ENCODE results near the gene LHX8.
"Not testable (repeated sequence)": the region's sequence is repeated elsewhere in the genome, so short reads cannot be mapped to it uniquely, and the experiment has no call there.

LHX8 gene

DNA sequence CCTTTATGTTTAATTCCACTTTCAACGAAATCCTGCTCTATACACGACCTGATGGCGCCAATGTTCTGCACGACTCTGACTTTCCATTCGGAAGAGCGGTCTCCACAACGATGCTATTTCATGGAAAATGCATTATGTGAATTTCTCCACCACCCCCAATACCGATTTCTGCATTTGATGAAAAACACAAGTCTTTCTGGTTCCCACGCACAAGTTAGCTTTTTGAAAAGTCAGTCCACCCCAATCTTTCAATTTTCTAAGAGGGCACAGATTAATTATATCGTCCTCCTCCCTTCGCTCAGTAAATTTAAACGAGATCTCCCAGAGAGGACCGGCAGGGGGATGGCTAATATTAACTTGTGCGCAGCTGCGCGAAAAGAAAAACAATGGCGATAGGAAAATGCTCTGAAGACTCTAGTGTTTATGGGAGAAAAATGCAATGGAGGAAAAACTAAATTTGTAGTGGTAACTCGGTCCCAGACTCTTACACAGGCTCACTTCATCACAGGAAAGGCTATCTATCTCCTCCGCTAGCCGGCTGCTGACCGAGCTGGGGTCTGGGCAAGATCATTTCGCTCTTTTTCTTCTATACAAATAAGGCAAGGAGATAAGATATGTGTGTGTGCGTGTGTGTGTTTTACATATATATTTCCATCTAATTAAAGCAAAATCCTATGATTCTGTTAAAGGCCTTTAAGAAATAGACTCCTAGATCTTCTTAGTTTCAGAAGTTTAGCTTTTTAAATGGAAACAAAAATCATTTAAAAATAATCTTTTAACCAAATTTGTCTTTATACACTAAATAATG is 1.2 kb upstream of the LHX8 start:
- no peak for DNase-seq (ENCODE audit: low read depth in 2 of 3, low spot score in 2 of 3)

DNA sequence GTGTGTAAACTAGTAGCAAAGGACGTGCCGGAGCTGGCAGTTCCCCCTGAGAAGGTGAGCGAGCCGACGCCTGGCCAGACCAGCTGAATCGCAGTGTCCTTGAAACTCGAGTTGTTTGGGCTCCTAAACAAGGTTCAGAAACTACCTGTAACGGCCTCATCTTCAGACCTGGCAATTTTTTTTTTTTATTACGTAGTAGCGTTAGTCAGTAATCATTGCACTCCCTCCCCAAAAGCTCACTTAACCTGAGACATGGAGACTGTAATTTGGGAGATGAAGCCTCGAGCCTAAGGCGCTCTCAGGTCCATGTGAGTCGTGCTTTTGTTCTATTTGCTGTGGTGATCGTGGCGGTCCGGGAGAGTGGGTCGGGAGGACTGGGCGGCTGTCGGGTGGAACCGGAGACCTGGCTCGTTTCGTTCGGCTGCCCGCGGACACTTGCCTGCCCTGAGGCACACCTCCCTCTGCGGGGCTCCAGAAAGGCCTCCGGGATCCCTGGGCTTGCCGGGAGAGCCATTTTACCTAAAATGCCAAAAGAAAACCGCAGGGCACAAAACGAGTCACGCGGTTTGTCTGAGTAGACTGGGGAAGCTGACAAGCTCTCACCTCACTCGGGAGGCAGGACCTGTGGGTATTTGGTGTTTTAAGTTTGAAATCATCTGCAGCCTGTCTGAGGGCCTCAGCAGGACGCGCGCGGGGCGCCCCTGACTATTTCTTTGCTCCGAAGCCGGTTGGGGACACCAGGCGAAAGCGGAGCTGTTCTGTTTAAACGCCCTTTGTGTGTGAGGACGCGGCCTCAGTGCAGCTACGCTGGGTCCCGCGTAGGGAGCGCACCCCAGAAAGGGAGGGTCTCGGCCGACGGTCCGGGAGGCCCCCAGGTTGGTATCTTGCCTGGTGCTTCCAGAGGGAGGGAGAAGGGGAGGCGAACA is 722 bp downstream of the LHX8 start:
- DNase-seq (ENCODE audit: low read depth in 2 of 3, low spot score in 2 of 3), result no peak

DNA sequence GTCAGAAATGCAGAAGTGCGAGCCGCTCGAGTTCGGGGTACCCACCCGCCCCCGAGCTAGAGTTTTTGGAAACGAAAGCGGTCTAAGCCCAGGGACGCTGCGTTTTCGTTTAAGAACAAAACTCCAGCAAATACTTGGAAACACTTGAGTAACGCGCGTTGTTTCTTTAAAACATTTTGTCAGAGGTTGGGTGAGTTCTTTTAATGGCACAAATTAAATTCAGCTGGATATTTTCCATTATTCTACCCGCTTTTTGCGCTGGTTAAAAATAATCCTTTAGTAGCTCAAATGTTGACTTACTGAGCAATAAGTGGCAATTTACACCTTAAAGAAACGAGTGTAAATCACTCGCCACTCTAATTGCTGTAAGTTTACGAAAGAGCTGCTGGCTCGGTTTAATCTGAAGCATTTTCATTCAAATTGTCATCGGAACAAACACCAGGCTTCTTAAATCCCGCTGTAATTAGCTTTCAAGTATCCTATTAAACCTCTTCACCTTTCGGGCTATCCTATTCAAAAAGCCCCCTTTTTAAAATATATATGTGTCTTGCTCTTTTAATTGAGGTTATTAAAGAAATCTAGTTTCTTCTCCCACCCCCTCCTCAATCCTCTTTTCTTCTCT is 1.5 kb downstream of the LHX8 start:
- no peak for DNase-seq (ENCODE audit: low read depth in 2 of 3, low spot score in 2 of 3)

DNA sequence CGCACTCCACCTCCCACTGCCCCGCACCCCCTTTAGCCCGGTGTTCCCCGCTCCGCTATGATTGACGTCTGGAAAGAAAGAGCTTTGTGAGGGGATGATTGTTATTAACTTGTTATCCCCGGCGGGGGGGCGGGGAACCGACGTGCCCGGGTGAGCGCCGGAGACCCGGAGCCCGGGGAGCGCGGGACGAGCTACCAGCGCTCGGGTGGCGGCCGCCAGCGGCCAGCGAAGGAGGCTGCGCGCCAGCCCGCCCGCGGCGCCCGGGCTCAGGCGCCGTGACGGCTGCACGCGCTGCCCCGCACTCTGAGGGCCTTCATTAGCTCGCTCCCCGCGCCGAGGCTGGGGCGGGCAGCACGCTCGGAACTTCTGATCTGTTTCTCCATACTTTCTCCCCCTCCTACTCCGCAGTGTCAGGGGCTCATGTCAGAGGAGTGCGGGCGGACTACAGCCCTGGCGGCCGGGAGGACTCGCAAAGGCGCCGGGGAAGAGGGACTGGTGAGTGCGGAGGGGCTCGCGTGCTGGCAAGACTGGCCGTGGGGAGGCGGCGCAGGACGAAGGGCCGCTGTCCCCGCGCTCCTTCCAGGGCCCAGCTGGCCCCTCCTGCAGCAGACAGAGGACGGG is 2.1 kb downstream of the LHX8 start:
- no peak for DNase-seq (ENCODE audit: low read depth in 2 of 3, low spot score in 2 of 3)

DNA sequence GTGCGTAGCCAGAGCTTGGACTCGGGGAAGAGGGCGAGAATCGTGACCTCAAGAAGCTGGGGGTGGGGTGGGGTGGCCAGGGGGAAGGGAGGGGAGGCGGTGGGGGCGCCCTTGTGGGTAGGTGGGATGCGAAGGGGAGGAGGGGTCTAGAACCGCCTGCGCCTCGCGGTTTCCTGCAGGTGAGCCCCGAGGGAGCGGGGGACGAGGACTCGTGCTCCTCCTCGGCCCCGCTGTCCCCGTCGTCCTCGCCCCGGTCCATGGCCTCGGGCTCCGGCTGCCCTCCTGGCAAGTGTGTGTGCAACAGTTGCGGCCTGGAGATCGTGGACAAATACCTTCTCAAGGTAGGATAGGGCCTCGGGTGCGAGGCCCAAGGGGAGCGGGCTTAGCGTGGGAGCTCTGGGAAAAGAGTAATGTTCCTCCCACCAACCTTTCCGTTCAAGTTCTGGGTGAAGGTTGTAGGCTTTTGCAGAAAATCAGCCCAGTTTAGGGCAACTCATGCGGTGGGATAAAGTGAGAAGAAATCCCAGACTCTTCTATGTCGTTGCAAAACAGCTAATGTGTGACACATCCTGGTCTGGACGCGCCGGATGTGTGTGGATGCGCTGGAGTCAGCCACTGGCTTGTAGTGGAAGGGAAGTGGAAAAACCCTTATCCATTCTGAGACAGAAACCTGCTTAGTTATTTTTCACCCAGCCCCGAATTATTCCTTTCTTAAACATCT is 2.9 kb downstream of the LHX8 start:
- DNase-seq (ENCODE audit: low read depth in 2 of 3, low spot score in 2 of 3), result no peak

DNA sequence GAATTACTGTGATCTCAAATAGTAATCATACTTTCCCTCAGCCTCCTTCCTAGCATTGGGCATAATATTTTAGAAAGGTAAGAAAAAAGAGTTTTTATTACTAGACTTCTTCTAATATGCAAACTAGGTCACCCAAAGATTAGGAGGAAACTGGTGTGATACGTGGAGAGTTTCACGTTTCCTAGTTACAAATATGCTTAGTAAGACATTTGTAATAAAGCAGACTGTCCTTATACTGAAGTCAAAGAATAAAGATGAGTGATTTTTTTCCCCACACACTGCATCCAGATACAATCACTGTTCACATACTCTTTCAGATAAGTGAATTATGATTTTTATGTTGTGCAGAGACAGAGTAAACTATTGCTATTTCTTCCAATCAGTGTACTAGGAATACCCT is 17.9 kb downstream of the LHX8 start:
- DNase-seq (ENCODE audit: low read depth in 2 of 3, low spot score in 2 of 3), result no peak

DNA sequence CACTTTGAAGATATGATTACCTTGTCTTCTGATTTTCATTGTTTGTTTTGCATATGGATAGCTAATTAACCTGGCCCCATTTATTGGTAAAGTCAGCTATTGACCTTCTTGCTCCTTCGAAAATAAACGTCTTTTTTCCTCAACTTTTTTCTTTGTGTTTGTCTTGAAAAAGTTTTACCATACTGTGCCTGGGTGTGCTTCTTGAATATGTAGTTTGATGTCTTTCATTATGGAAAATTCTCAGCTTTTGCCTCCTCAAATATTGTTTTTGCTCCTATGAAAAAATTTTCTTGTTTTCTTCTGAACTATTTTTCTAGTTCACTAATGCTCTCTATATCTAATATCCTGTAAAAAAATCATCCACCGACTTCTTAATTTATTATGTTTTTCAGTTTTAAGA is 25.0 kb downstream of the LHX8 start:
- no peak for DNase-seq (ENCODE audit: low read depth in 2 of 3, low spot score in 2 of 3)

DNA sequence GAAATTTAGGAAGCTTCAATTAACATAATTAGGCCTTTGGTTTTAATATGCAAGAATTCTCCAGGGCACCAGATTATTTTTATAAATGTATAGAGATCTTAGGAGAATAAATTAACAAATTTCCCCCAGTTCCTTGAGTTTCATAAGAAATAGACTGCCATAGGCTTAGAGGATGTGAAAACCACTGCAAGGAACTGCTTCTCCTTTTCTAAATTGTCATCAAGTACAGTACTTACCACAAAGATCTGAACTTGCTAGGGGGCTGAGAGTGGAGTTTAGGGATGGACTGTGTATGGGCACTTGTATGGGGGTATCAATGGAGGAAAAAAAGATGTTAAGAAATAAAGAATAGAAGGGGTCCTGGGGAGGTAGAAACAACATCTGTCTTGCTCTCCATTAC is 31.1 kb downstream of the LHX8 start:
- DNase-seq (ENCODE audit: low read depth in 2 of 3, low spot score in 2 of 3), result no peak

DNA sequence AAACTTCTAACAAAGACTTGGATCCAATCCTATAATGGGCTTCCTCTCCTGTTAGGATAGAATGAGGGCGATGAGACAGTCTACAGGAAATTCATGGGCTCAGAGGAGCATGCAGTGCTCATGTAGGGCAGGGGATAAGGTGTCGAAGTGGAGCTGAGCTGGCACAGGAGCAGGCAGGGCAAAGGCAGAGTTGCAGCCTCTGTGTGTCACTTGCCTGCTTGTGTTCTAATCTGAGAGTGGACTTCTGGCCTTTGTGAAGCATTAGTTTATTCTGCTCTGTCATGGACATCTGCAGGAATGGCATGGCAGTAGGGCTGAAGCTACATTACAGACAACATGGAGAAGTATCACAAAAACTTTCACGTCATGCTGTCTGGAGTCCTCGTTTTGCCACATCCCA is 32.6 kb downstream of the LHX8 start:
- DNase-seq (ENCODE audit: low read depth in 2 of 3, low spot score in 2 of 3), result no peak

DNA sequence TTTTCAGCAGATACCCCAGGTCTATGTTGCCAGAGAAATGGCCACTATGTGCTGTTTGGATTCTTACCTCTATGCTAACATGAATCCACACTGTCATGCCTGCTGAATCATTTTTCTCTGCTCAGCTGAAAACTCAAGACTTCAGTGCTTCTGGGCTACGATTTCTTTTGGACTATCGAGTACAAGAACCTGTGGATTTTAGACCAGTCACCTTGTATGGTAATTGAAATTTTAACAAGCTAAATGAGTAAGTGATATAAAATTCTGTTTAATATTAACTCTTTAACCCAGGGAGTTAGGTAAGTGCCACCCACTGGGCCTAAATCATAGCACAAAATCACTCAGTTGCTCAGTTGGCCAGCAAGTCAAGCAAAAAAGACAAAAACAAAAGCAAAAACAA is 35.8 kb downstream of the LHX8 start:
- DNase-seq (ENCODE audit: low read depth in 2 of 3, low spot score in 2 of 3), result no peak

DNA sequence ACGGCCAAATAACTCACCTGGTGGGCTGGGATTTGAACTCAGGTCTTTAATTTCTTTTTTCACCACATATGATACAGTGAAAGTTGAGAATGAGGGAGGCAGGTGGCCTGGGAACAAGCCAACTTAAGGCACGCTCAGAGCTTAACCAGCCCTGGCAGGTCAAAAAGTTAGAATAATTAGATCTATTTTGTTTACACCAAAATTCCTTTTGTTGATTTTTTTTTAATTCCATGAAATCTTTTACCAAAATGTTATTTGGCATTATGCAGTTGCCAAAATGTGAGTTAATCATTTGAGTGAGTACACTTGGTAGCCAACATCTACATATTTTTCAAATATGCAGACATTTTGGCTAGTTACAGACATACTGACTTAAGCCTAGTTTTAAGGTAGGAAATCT is 36.8 kb downstream of the LHX8 start:
- no peak for DNase-seq (ENCODE audit: low read depth in 2 of 3, low spot score in 2 of 3)

DNA sequence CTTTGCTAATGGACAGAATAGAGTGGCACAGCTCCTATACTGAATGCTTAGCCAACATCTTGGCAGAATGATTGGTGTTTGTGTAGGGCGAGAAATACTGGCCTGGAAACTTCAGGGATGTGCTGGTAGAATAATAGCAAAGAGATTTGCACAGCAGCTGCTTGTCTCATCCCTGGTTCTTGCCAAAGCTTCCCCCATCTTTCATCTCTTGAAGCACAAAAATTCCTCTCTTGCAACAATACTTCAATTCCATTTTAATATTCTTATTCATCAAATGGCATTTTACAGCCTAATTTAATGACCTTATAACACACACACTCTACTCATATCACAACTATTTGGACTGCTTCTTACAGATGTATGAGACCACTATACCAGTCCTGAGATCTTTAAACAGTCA is 37.7 kb downstream of the LHX8 start:
- DNase-seq (ENCODE audit: low read depth in 2 of 3, low spot score in 2 of 3), result no peak

DNA sequence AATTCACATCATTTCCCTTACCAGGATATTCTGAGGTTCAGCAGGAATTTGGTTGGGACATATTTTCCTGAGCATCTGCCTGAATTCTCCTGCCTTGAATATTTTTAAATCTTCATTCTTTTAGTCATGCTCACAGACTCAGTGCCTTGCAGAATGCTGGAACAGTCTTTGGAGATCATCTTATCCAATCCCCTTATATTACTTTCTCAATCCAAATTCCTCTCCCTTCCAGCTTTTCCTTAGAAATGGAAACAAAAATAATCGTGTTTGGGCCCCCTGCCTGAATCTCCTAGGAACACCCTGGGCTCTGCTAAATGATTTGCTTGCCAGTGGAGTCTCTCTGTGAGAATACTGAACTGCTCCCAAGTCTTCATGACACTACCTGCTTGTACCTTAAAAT is 38.4 kb downstream of the LHX8 start:
- DNase-seq (ENCODE audit: low read depth in 2 of 3, low spot score in 2 of 3), result no peak

DNA sequence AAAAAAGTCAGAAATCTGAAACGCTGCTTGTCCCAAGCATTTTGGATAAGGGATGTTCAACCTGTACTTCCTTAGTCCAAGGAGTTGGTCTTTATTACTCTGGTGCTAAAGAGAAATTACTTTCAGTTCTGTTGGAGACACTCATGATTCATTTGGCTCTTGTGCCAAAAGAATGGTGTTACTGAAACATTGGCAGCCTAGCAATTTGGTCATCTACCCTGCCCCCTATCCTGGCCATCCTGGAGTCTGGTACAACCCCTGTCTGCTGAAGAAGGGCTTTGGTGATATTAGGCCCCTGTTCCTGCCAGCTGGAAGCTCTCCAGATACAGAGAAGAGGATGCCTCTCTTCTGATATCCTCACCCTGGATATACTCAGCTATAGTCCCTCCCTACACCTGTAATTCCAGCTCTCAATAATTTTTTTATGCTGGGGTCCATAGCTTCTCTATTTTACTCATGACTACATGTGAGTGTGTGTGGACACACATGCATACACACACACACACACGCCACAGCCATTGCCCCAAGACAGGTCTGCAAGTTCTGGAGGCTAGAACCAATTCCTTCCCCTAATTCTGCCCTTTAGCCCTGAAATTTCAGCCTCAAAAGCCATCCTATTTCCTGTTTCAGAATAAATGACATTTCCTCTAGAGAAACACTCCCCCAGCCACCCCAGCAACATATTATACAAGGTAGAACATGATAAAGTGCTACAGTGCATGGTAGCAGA is 40.0 kb downstream of the LHX8 start:
- no peak for DNase-seq (ENCODE audit: low read depth in 2 of 3, low spot score in 2 of 3)

DNA sequence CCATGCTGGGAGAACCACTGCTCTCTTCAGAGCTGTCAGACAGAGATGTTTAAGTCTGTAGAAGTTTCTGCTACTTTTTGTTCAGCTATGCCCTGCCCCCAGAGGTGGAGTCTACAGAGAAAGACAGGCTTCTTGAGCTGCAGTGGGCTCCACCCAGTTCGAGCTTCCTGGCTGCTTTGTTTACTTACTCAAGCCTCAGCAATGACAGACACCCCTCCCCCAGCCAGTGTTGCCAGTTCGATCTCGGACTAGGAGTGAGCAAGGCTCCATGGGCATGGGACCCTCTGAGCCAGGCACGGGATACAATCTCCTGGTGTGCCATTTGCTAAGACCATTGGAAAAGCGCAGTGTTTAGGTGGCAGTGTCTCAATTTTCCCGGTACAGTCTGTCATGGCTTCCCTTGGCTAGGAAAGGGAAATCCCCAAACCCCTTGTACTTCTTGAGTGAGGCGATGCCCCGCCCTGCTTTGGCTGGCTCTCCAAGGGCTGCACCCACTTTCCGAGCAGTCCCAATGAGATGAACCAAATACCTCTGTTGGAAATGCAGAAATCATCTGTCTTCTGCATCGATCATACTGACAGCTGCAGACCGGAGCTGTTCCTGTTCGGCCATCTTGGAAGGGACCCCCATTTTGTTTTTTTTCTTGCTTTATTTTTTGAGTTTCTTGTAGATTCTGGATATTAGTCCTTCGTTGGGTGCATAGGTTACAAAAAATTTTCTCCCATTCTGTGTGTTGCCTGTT is 47.2 kb downstream of the LHX8 start:
- DNase-seq (ENCODE audit: low read depth in 2 of 3, low spot score in 2 of 3), result not testable (repeated sequence)

DNA sequence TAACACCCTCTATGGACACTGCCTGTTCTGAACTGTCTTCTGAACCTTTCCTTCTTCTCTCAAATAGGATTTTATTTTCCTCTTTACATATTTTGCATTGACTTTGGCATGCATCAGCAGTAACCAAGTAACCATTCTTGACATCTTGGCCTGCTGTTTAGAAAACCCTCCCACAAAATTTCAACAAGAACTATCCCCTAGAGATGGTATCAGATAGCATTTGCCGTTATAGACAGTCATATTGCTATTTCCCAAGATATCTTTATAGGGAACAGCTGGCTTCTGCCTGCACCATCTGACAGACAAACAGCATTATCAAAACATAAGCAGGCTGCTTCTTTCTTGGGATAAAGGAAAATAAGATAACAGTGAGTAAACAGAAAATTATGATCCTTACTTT is 54.7 kb downstream of the LHX8 start:
- no peak for DNase-seq (ENCODE audit: low read depth in 2 of 3, low spot score in 2 of 3)

DNA sequence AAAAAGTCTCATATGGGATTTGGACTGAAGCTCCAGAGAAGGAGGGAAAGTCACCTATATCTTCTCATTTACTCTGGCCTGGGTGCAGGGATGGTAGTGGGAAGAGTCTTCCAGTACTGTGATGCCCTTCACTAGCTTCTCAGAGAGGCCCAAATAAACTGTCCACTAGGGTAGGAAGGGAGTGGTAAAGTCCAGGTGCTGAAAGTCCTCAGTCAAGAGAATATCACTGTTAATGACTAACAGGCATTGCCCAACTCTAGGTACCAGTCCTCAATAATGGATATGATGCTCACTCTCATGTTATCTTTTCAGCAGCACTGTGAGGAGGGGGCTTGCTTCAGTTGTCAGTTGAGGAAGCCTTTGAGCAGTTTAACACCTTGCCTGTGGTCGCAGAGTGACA is 64.0 kb downstream of the LHX8 start:
- no peak for DNase-seq (ENCODE audit: low read depth in 2 of 3, low spot score in 2 of 3)

DNA sequence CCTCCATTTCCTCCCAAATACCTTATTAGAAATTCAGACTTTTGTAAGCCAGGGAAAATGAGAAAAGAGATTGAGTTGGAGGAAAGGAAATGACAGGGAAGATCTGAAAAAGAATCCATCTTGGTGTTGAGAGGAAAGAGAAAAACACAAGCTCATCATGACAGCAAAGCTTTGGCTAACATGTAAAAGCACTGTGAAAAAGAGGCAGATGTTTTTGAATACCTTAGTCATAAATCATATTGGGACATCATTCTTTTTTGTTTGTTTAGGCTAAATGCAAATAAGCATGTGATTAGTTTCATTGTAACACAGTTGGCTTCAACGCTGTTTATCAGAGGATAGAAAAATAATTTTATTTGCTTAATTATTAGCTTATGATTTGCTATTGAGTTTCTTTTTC is 64.6 kb downstream of the LHX8 start:
- DNase-seq (ENCODE audit: low read depth in 2 of 3, low spot score in 2 of 3), result no peak

DNA sequence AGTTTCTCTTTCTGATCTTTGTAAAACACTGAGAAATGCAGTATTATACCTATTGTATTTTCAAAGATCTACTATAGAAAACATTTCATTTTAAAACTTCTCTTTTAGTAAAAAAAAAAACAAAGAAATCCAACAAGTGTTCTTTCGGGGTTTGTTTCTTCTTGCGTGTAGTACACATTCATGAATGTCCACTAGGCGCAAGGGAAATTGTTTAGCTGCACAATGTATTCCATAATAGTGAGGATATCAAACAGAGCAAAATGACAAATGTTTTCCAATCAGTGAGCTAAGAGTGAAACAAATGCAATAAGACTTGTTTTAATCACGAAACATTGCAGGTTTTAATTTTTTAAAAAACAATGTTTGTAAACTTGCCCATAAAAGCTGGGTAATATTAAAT is 68.6 kb downstream of the LHX8 start:
- DNase-seq (ENCODE audit: low read depth in 2 of 3, low spot score in 2 of 3), result no peak

Measured in activated CD8-positive, alpha-beta memory T cell treated with anti-CD3 and anti-CD28 coated beads for 48 hours (primary cell).